ENCODE results near the gene TMIE. TPM values are rescaled to one million over a fixed set of nuclear protein-coding genes. Genes with fewer than 3 reads are reported as not detected.

Gene TMIE
- total and polyA plus RNA-seq, 2 of the 8 experiments (the other 6 are each of a cell fraction or from before 2014, with no cell fraction given), result 0.45 to 0.67 TPM

GRCh38 chr3:46746711-46747110, 45.5 kb downstream of the TMIE start:
- Histone ChIP-seq H3K36me3 (ENCODE audit: control insufficient read depth in 2 of 4, insufficient read depth in 4 of 4, low read length in 3 of 4) (no peaks in the 10 kb centered on the region), H3K27me3 (replicated peaks in 1 of 4; ENCODE audit: control insufficient read depth in 3 of 4, extremely low read depth in 1 of 4, insufficient read depth in 3 of 4, low read length in 3 of 4) (no peaks in the 10 kb centered on the region), H3K9me3 (ENCODE audit: insufficient read depth in 2 of 2, low read depth in 1 of 2, low read length in 1 of 2) (no peaks in the 10 kb centered on the region), H3K4me1 (replicated peaks in 1 of 4; ENCODE audit: control insufficient read depth in 3 of 4, insufficient read depth in 4 of 4, low read length in 3 of 4) (no peaks in the 10 kb centered on the region; a peak in 1 of 7 replicates), H3K18ac (ENCODE audit: extremely low read depth, low read length) (no peak overlapping the region), H3K4me3 (ENCODE audit: extremely low read depth in 1 of 4, insufficient read depth in 2 of 4, low read depth in 3 of 4, low read length in 4 of 4) (no peak overlapping the region), H2BK15ac (ENCODE audit: low read length) (no peak overlapping the region), H3K14ac (ENCODE audit: insufficient read length) (no peak overlapping the region), H2BK20ac (ENCODE audit: low read length) (no peak overlapping the region), H2AFZ (ENCODE audit: low read length) (no peak overlapping the region), H3K4me2 (ENCODE audit: insufficient read depth in 1 of 2, low read depth in 2 of 2, low read length in 2 of 2) (no peak overlapping the region), H4K5ac (ENCODE audit: insufficient read length, low read depth, low read length) (no peak overlapping the region), H3K56ac (replicated peaks; ENCODE audit: insufficient read length, low read depth, low read length) (no peak overlapping the region), H3K9ac (replicated peaks in 1 of 4; ENCODE audit: extremely low read depth in 1 of 4, low read depth in 3 of 4, low read length in 3 of 4) (no peak overlapping the region), H3K27ac (ENCODE audit: low read depth, low read length) (no peak overlapping the region), H3K79me1 (ENCODE audit: low read depth, low read length) (no peaks in the 10 kb centered on the region), H3K23ac (ENCODE audit: insufficient read length) (no peak overlapping the region), H2BK5ac (ENCODE audit: low read depth, low read length) (no peak overlapping the region), H4K91ac (replicated peaks; ENCODE audit: insufficient read length, low read length) (no peak overlapping the region), H4K8ac (ENCODE audit: extremely low read depth, insufficient read depth, low read length) (no peak overlapping the region), H3K23me2 (ENCODE audit: low read depth, low read length) (no peaks in the 10 kb centered on the region; the same call in 1 of the 2 replicates), H4K20me1 (replicated peaks in 1 of 2; ENCODE audit: control insufficient read depth in 1 of 2, insufficient read depth in 2 of 2, low read length in 2 of 2) (no peaks in the 10 kb centered on the region), H2BK12ac (ENCODE audit: low read depth, low read length) (no peak overlapping the region), H3K79me2 (ENCODE audit: control insufficient read depth in 1 of 2, insufficient read depth in 2 of 2, low read length in 2 of 2) (no peaks in the 10 kb centered on the region), H2AK5ac (ENCODE audit: low read depth, low read length) (no peak overlapping the region), H3K4ac (replicated peaks; ENCODE audit: insufficient read length, low read depth, low read length) (no peak overlapping the region), H2BK120ac (replicated peaks; ENCODE audit: low read depth, low read length) (no peak overlapping the region)
- no peak for TF ChIP-seq HDAC2 (IDR thresholded peaks at IDR 0.05; ENCODE audit: borderline replicate concordance in 1 of 2, low read depth in 2 of 2, low read length in 2 of 2)
- TF ChIP-seq TEAD4 (IDR thresholded peaks at IDR 0.05; ENCODE audit: low read depth, low read length), result no peak
- TF ChIP-seq GTF2F1 (IDR thresholded peaks at IDR 0.05; ENCODE audit: borderline replicate concordance, low read depth, low read length), result no peak
- TF ChIP-seq SIRT6 (IDR thresholded peaks at IDR 0.05; ENCODE audit: low read length), result no peak
- no peak for TF ChIP-seq HDAC6 (IDR thresholded peaks at IDR 0.05; ENCODE audit: low read depth, low read length)
- TF ChIP-seq RNF2 (IDR thresholded peaks at IDR 0.05; ENCODE audit: borderline replicate concordance, low read depth, low read length, missing control alignments, poor library complexity, severe bottlenecking), result no peak
- no peak for TF ChIP-seq EGR1 (IDR thresholded peaks at IDR 0.05; ENCODE audit: borderline replicate concordance, low read depth, low read length)
- TF ChIP-seq POU5F1 (IDR thresholded peaks at IDR 0.05; ENCODE audit: low read depth, low read length), result no peak
- TF ChIP-seq RXRA (IDR thresholded peaks at IDR 0.05; ENCODE audit: insufficient read depth, low read depth, low read length), result no peak
- no peak for TF ChIP-seq YY1 (IDR thresholded peaks at IDR 0.05; ENCODE audit: low read depth, low read length)
- no peak for TF ChIP-seq SUZ12 (IDR thresholded peaks at IDR 0.05; ENCODE audit: low read length)
- no peak for TF ChIP-seq ZNF274 (IDR thresholded peaks at IDR 0.05; ENCODE audit: borderline replicate concordance, extremely low read depth, low read length)
- POLR2A ChIA-PET (ENCODE audit: partially characterized antibody), result interaction anchor here (1.1 kb wide), 1 partner anchor 27 kb away, joined by 3 read pairs; no protein-coding TSS in a partner anchor
- DNase-seq (ENCODE audit: low read depth in 1 of 2, low spot score in 2 of 2) (no peak), FAIRE-seq (no peak)
- CTCF ChIA-PET (ENCODE audit: partially characterized antibody), result interaction anchor here (0.6 to 1.0 kb wide), 2 partner anchors 9 to 99 kb away, joined by 4 to 5 read pairs; no protein-coding TSS in a partner anchor
